Naive thymus-derived CD8-positive, alpha-beta T cell (primary cell): ENCODE data around the gene MSANTD1. TPM values are rescaled to one million over a fixed set of nuclear protein-coding genes. Genes with fewer than 3 reads are reported as not detected.

Experiments used
- ATAC-seq, 2 donors: fragments of 150-1000 bp; cut with Tn5 transposase in 1 of 2; sonication (Bioruptor Pico), chemical (Tn5 transposase) in 1 of 2; 1 replicate in 1 of 2; 2 replicates in 1 of 2; pipeline ENCODE4 v1.10.0; 2021; ENCODE audit warnings: mild to moderate bottlenecking in 2 of 2, moderate library complexity in 2 of 2
- POLR2A ChIA-PET: fragments of 350-600 bp; sonication (Branson Sonifier 250); formaldehyde crosslinking; loops from one replicate; lab custom pipeline; 2021; ENCODE audit warnings: antibody characterized with exemption; lab: Charles Lee
- DNase-seq, 10 donors: peaks; one replicate each; pipeline versions ENCODE4 v3.0.0 to v3.0.0-alpha.2; 2020 to 2022
- H3K27ac Mint-ChIP-seq, 10 donors: one replicate each; pipeline ENCODE4 v1.8.0; 2020 to 2022; ENCODE audit warnings: mild to moderate bottlenecking in 10 of 10, mixed read lengths in 10 of 10, moderate library complexity in 4 of 10, inconsistent platforms in 1 of 10
- H3K27me3 Mint-ChIP-seq, 5 donors: one replicate each; pipeline ENCODE4 v1.8.0; 2021 to 2022; ENCODE audit warnings: mixed read lengths in 5 of 5
- H3K36me3 Mint-ChIP-seq, 3 donors: one replicate each; pipeline ENCODE4 v1.8.0; 2020 to 2022; ENCODE audit warnings: mixed read lengths in 3 of 3, mild to moderate bottlenecking in 2 of 3, inconsistent platforms in 1 of 3
- H3K4me1 Mint-ChIP-seq, 4 donors: one replicate each; pipeline ENCODE4 v1.8.0; 2021 to 2022; ENCODE audit warnings: mixed read lengths in 4 of 4
- H3K4me3 Mint-ChIP-seq, 10 donors: one replicate each; pipeline ENCODE4 v1.8.0; 2020 to 2022; ENCODE audit warnings: mild to moderate bottlenecking in 10 of 10, mixed read lengths in 10 of 10, moderate library complexity in 6 of 10, inconsistent platforms in 1 of 10
- H3K9me3 Mint-ChIP-seq, 9 donors: one replicate each; pipeline ENCODE4 v1.8.0; 2020 to 2022; ENCODE audit warnings: mixed read lengths in 9 of 9, mild to moderate bottlenecking in 3 of 9, inconsistent platforms in 1 of 9, moderate library complexity in 1 of 9
- polyA plus RNA-seq, 3 donors: library from polyadenylated mRNA; unstranded; fragments of 300-500 nt; fragmentation: Illumina TruSeq; gene quantifications; one replicate each; pipeline ENCODE4 v1.2.3, GENCODE V29; 2021
- total RNA-seq, 8 experiments: library from RNA in 2 of 8; stranded (reverse) in 2 of 8; gene quantifications; one replicate each; pipeline ENCODE4 v1.2.3 and lab custom pipeline; 2021 to 2026

MSANTD1 gene
- total and polyA plus RNA-seq, 5 experiments from 2014 or later: 0.18 to 2.1 (median 1.8) TPM; not detected in 2

DNA sequence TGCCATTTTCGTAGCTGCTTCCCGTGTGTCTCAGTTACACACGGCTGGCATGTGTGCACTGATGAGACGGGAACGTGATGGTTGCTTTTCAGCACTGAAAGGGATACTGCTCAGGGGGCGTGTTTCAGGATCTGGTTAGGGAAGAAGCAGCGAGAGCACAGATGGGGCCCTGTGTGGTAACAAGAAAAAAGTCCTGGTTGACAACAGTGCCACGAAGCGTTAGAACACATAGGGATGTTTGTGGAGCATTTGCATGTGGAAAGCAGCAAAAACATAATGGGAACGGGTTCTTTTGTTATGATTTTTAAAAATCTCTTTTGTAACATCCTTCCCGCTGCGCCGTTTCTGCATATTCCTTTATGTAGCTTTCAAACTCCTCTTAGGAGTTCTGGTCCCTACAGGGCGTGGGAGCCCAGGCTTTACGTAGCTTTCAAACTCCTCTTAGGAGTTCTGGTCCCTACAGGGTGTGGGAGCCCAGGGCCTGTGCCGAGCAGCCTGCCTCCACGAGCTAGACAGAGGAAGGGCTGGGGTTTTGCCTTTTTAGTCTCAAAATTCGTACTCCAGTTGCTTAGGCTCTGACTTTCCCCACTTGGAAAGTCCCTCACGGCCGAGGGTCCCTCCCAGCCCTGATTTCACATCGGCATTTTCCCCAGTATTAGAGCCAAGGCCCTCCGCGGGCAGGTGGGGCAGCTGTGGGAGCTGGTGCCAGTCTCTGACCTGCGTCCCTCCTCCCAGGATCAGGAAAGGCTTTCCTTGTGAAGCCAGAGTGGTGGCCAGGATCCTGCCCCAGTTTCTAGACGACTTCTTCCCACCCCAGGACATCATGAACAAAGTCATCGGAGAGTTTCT, 11.0 kb upstream of the MSANTD1 start:
- DNase-seq (no peak), ATAC-seq (no peak)
- H3K27me3 Mint-ChIP-seq: no peaks in the 10 kb centered on the region
- H3K4me1 Mint-ChIP-seq: peaks cover 9 to 10% (median 9%) of the 10 kb centered on the region in 4 donors
- POLR2A ChIA-PET: no interaction called here
- H3K36me3 Mint-ChIP-seq: peaks cover 0 to 64% (median 10%) of the 10 kb centered on the region in 3 donors
- H3K27ac Mint-ChIP-seq: peak overlapping the region in 4 of 10 donors; percentile 14 to 52 (median 20)
- H3K9me3 Mint-ChIP-seq: no peaks in the 10 kb centered on the region
- no peak overlapping the region for H3K4me3 Mint-ChIP-seq

DNA sequence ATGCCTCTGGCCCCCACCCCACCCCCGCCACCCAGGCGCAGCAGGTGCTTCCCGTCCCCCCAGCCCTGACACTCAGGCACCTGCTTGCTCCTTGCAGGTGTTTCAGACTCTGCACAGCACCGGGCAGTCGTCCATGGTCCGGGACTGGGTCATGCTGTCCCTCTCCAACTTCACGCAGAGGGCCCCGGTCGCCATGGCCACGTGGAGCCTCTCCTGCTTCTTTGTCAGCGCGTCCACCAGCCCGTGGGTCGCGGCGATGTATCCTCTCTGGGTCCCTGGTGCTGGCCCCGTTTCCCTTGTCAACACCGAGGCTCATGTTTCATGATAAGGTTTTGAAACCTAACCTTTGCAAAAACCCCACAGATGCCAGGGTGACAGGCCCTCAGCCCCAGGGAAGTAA, 10.2 kb upstream of the MSANTD1 start:
- H3K27ac Mint-ChIP-seq: no peak overlapping the region
- no peaks in the 10 kb centered on the region for H3K27me3 Mint-ChIP-seq
- H3K36me3 Mint-ChIP-seq: peaks cover 0 to 61% (median 7%) of the 10 kb centered on the region in 3 donors

DNA sequence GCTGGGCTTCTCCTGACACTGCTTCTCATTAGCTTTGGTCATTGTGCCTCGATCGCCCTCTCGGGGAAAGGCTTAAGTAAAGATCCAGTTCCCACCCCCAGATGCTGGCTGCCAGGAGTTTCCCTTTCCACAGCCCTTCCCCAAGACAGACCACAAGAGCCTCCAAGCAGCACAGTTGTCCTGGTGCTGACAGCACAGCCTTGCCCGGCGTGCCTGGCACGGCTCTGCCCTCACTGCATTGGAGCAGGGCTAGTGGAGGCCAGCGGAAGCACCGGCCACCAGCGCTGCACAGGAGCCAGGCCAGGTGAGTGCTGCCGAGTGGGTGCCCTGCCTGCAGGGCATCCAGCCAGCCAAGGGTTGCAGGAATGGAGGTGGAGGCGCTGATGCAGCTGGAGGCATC, 9.7 kb upstream of the MSANTD1 start:
- H3K36me3 Mint-ChIP-seq: peaks cover 0 to 55% (median 6%) of the 10 kb centered on the region in 3 donors
- ATAC-seq (no peak), DNase-seq (no peak)
- no peaks in the 10 kb centered on the region for H3K9me3 Mint-ChIP-seq
- no peaks in the 10 kb centered on the region for H3K27me3 Mint-ChIP-seq
- peaks cover 12 to 19% (median 14%) of the 10 kb centered on the region in 4 donors for H3K4me1 Mint-ChIP-seq
- POLR2A ChIA-PET: no interaction called here
- no peak overlapping the region for H3K27ac Mint-ChIP-seq
- H3K4me3 Mint-ChIP-seq: no peak overlapping the region

More for the DNA sequence above, 10.2 kb upstream of the MSANTD1 start:
- POLR2A ChIA-PET: no interaction called here
- Mint-ChIP-seq H3K4me3 (no peak overlapping the region), H3K4me1 (peaks cover 12 to 18% (median 15%) of the 10 kb centered on the region in 4 donors), H3K9me3 (no peaks in the 10 kb centered on the region)
- DNase-seq (no peak), ATAC-seq (no peak)

DNA sequence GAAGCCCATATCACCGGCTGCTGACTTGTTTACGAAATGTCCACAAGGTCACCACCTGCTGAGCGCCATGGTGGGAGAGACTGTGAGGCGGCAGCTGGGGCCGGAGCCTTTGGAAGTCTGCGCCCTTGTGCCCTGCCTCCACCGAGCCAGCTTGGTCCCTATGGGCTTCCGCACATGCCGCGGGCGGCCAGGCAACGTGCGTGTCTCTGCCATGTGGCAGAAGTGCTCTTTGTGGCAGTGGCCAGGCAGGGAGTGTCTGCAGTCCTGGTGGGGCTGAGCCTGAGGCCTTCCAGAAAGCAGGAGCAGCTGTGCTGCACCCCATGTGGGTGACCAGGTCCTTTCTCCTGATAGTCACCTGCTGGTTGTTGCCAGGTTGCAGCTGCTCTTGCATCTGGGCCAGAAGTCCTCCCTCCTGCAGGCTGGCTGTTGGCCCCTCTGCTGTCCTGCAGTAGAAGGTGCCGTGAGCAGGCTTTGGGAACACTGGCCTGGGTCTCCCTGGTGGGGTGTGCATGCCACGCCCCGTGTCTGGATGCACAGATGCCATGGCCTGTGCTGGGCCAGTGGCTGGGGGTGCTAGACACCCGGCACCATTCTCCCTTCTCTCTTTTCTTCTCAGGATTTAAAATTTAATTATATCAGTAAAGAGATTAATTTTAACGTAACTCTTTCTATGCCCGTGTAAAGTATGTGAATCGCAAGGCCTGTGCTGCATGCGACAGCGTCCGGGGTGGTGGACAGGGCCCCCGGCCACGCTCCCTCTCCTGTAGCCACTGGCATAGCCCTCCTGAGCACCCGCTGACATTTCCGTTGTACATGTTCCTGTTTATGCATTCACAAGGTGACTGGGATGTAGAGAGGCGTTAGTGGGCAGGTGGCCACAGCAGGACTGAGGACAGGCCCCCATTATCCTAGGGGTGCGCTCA, 8.7 kb upstream of the MSANTD1 start:
- Mint-ChIP-seq H3K4me1 (peaks cover 10 to 19% (median 14%) of the 10 kb centered on the region in 4 donors), H3K4me3 (no peak overlapping the region), H3K36me3 (peaks cover 0 to 48% (median 5%) of the 10 kb centered on the region in 3 donors), H3K9me3 (no peaks in the 10 kb centered on the region), H3K27me3 (no peaks in the 10 kb centered on the region), H3K27ac (no peak overlapping the region)
- ATAC-seq (no peak), DNase-seq (no peak)
- POLR2A ChIA-PET: interaction anchor here (0.6 kb wide), 1 partner anchor 161 kb away, joined by 4 read pairs; no protein-coding TSS in a partner anchor

DNA sequence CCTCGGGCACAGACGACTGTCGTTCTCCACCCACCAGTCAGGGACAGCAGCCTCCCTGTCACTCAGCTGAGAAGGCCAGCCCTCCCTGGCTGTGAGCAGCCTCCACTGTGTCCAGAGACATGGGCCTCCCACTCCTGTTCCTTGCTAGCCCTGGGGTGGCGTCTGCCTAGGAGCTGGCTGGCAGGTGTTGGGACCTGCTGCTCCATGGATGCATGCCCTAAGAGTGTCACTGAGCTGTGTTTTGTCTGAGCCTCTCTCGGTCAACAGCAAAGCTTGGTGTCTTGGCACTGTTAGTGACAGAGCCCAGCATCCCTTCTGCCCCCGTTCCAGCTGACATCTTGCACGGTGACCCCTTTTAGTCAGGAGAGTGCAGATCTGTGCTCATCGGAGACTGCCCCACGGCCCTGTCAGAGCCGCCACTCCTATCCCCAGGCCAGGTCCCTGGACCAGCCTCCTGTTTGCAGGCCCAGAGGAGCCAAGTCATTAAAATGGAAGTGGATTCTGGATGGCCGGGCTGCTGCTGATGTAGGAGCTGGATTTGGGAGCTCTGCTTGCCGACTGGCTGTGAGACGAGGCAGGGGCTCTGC, 7.9 kb upstream of the MSANTD1 start:
- Mint-ChIP-seq H3K9me3 (no peaks in the 10 kb centered on the region), H3K36me3 (peaks cover 0 to 44% (median 2%) of the 10 kb centered on the region in 3 donors), H3K4me3 (no peak overlapping the region), H3K4me1 (peaks cover 10 to 19% (median 14%) of the 10 kb centered on the region in 4 donors), H3K27ac (peak overlapping the region in 1 of 10 donors; percentile 27), H3K27me3 (no peaks in the 10 kb centered on the region)
- no peak for DNase-seq
- POLR2A ChIA-PET: interaction anchor here (0.6 kb wide), 1 partner anchor 402 kb away, joined by 3 read pairs; no protein-coding TSS in a partner anchor
- no peak for ATAC-seq

DNA sequence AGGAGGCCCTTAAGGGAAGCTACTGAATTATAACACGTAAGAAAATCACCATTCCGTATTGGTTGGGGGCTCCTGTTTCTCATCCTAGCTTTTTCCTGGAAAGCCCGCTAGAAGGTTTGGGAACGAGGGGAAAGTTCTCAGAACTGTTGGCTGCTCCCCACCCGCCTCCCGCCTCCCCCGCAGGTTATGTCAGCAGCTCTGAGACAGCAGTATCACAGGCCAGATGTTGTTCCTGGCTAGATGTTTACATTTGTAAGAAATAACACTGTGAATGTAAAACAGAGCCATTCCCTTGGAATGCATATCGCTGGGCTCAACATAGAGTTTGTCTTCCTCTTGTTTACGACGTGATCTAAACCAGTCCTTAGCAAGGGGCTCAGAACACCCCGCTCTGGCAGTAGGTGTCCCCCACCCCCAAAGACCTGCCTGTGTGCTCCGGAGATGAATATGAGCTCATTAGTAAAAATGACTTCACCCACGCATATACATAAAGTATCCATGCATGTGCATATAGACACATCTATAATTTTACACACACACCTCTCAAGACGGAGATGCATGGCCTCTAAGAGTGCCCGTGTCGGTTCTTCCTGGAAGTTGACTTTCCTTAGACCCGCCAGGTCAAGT, 6.9 kb upstream of the MSANTD1 start:
- ATAC-seq (no peak), DNase-seq (no peak)
- Mint-ChIP-seq H3K36me3 (peaks cover 0 to 38% (median 2%) of the 10 kb centered on the region in 3 donors), H3K4me3 (no peak overlapping the region), H3K27me3 (no peaks in the 10 kb centered on the region), H3K27ac (peak overlapping the region in 1 of 10 donors; percentile 17), H3K9me3 (no peaks in the 10 kb centered on the region), H3K4me1 (peaks cover 10 to 19% (median 14%) of the 10 kb centered on the region in 4 donors)
- POLR2A ChIA-PET: interaction anchor here (0.6 kb wide), 1 partner anchor 403 kb away, joined by 3 read pairs; no protein-coding TSS in a partner anchor

DNA sequence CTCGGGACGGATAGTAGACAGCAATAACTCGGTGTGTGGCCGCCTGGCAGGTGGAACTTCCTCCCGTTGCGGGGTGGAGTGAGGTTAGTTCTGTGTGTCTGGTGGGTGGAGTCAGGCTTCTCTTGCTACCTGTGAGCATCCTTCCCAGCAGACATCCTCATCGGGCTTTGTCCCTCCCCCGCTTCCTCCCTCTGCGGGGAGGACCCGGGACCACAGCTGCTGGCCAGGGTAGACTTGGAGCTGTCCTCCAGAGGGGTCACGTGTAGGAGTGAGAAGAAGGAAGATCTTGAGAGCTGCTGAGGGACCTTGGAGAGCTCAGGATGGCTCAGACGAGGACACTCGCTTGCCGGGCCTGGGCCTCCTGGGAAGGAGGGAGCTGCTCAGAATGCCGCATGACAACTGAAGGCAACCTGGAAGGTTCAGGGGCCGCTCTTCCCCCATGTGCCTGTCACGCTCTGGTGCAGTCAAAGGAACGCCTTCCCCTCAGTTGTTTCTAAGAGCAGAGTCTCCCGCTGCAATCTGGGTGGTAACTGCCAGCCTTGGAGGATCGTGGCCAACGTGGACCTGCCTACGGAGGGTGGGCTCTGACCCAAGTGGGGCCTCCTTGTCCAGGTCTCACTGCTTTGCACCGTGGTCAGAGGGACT, 5.7 kb upstream of the MSANTD1 start:
- DNase-seq: peak in 1 of 10 donors; percentile 19
- H3K27me3 Mint-ChIP-seq: no peaks in the 10 kb centered on the region
- POLR2A ChIA-PET: no interaction called here
- ATAC-seq: peak in 1 of 2 donors; percentile 33
- H3K4me1 Mint-ChIP-seq: peaks cover 10 to 19% (median 14%) of the 10 kb centered on the region in 4 donors
- peaks cover 0 to 26% (median 2%) of the 10 kb centered on the region in 3 donors for H3K36me3 Mint-ChIP-seq
- no peaks in the 10 kb centered on the region for H3K9me3 Mint-ChIP-seq
- H3K4me3 Mint-ChIP-seq: no peak overlapping the region
- peak overlapping the region in 7 of 10 donors; percentile 6 to 89 (median 49) for H3K27ac Mint-ChIP-seq

DNA sequence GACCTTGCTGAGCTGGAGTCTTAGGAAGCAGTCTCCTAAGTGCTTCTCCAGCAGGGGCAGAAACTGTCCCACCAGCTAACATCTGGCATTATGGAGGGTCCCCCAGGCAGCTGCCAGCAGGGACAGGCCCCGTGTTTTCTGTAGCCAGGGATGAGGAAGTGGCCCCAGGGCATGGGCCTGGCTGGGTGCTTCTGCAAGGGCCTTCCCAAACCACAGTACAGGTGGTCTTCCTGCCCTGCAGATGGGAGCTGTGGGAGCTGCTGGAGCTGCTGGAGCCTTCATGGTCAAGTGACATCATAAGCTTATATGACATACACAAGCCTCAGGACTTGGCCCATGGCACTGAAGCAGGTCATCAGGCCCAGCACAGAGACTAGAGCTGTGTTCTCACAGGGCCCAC, 5.0 kb upstream of the MSANTD1 start:
- Mint-ChIP-seq H3K27ac (peak overlapping the region in 2 of 10 donors; percentile 6 to 88), H3K36me3 (peaks cover 0 to 19% (median 0%) of the 10 kb centered on the region in 3 donors), H3K4me3 (no peak overlapping the region), H3K9me3 (no peaks in the 10 kb centered on the region), H3K4me1 (peaks cover 10 to 19% (median 14%) of the 10 kb centered on the region in 4 donors), H3K27me3 (no peaks in the 10 kb centered on the region)
- POLR2A ChIA-PET: no interaction called here
- DNase-seq (no peak), ATAC-seq (no peak)

DNA sequence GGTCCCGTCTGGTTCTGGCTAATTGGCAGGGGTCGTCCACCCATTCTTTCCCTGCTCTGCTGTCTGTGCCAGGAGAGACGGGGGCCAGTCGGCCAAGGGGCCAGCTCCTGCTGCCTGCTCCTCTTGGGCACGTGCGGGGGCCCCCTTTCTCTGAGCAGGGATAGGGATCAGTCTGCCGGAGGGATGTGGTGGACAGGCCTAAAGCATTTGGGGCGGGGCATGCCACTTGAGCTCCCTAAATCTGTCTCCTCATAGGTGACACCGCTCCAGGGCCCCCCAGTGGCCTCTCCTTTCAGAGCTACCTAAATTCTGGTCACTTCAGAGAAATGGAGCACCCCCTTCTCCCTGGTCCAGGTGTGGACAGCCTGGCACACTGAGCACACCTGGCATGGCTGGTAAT, 4.2 kb upstream of the MSANTD1 start:
- H3K27ac Mint-ChIP-seq: peak overlapping the region in 1 of 10 donors; percentile 37
- no peak overlapping the region for H3K4me3 Mint-ChIP-seq
- H3K9me3 Mint-ChIP-seq: no peaks in the 10 kb centered on the region
- peaks cover 0 to 14% (median 0%) of the 10 kb centered on the region in 3 donors for H3K36me3 Mint-ChIP-seq
- DNase-seq: no peak
- POLR2A ChIA-PET: no interaction called here
- ATAC-seq: no peak
- H3K27me3 Mint-ChIP-seq: no peaks in the 10 kb centered on the region
- peaks cover 10 to 19% (median 14%) of the 10 kb centered on the region in 4 donors for H3K4me1 Mint-ChIP-seq

DNA sequence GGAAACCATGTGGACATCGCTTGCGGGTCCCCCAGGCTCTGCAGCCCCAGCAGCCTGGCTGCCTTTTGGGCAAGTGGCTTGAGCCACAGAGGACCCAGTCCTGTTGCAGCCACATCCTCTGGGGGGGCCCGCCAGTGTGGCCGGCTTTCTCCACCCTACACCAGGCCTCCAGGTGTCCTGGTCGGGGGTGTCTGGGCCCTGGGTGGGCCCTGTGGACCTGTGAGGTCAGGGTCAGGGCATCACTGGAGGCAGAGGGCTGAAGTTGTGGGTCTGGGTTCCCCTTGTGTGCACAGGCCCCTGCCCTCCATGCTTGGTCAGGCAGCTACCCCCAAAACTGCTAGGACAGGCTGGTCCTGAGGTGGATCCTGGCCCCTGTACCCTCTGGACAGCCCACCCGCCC, 3.3 kb upstream of the MSANTD1 start:
- ATAC-seq: no peak
- no peaks in the 10 kb centered on the region for H3K9me3 Mint-ChIP-seq
- DNase-seq: no peak
- H3K36me3 Mint-ChIP-seq: peaks cover 0 to 10% (median 0%) of the 10 kb centered on the region in 3 donors
- H3K27ac Mint-ChIP-seq: peak overlapping the region in 1 of 10 donors; percentile 37
- H3K4me3 Mint-ChIP-seq: no peak overlapping the region
- no peaks in the 10 kb centered on the region for H3K27me3 Mint-ChIP-seq
- peaks cover 10 to 19% (median 14%) of the 10 kb centered on the region in 4 donors for H3K4me1 Mint-ChIP-seq
- POLR2A ChIA-PET: no interaction called here
